SK-N-SH treated with all-trans-retinoic acid at 6 μM for 48 hours (cell line): ENCODE measurements around the gene PHLDA1.

ENCODE experiments used
- CREB5 ChIP-seq: fragments of 250-450 bp; sonication (Bioruptor Pico); IDR thresholded peaks from 2 replicates; pipeline ENCODE4 v1.5.1; 2020; ENCODE audit warnings: low read depth, mild to moderate bottlenecking, moderate library complexity
- CSRNP3 ChIP-seq: fragments of 250-450 bp; sonication (Bioruptor Pico); IDR thresholded peaks from 2 replicates; pipeline ENCODE4 v1.5.1; 2021; ENCODE audit warnings: mild to moderate bottlenecking, moderate library complexity
- ISL1 ChIP-seq: fragments of 250-450 bp; sonication (Bioruptor Pico); IDR thresholded peaks from 2 replicates; pipeline ENCODE4 v2.1.2; 2022; ENCODE audit warnings: mild to moderate bottlenecking, moderate library complexity
- PATZ1 ChIP-seq: fragments of 250-450 bp; sonication (Bioruptor Pico); IDR thresholded peaks from 2 replicates; pipeline ENCODE4 v1.8.0; 2020; ENCODE audit warnings: mild to moderate bottlenecking, moderate library complexity, borderline replicate concordance
- TCF4 ChIP-seq: fragments of 250-450 bp; sonication (Bioruptor Pico); IDR thresholded peaks from 2 replicates; pipeline ENCODE4 v1.8.0; 2021; ENCODE audit warnings: mild to moderate bottlenecking, moderate library complexity, borderline replicate concordance
- ZNF8 ChIP-seq: fragments of 450-650 bp; formaldehyde crosslinking; IDR thresholded peaks from 2 replicates; pipeline ENCODE4 v1.5.0; 2020; ENCODE audit warnings: mild to moderate bottlenecking, moderate library complexity

DNA sequence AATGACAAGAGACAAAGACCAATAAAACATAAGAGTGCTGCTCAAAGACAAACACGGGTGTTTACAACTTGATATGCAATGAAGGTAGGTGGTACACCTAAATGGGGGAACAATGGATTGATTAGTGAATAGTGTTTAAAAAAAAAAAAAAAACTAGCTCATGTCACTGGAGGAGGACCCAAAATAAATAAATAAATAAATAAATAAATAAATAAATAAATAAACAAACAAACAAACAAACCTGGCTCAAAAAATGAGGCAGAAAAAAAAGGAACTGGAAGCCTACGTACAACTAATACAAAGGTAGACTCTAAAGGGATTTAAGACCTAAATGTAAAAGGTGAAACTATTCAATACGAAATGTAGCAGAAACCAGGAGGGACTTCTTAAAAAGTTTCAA is 34.3 kb upstream of the PHLDA1 start:
- TF ChIP-seq ZNF8 (CRISPR knock-in tag) = no peak
- TF ChIP-seq CREB5 (CRISPR knock-in tag) = no peak
- TF ChIP-seq ISL1 = no peak
- no peak for TF ChIP-seq CSRNP3 (CRISPR knock-in tag)
- TF ChIP-seq TCF4 (CRISPR knock-in tag) = no peak
- TF ChIP-seq PATZ1 (CRISPR knock-in tag) = no peak
